ENCODE data around the gene TEX13A. TPM values are rescaled to one million over a fixed set of nuclear protein-coding genes. Genes with fewer than 3 reads are reported as not detected.
"Not testable (repeated sequence)": the region's sequence is repeated elsewhere in the genome, so short reads cannot be mapped to it uniquely, and the experiment has no call there.

Gene TEX13A
- total RNA-seq, 1 donor from 2014 or later: not detected

DNA sequence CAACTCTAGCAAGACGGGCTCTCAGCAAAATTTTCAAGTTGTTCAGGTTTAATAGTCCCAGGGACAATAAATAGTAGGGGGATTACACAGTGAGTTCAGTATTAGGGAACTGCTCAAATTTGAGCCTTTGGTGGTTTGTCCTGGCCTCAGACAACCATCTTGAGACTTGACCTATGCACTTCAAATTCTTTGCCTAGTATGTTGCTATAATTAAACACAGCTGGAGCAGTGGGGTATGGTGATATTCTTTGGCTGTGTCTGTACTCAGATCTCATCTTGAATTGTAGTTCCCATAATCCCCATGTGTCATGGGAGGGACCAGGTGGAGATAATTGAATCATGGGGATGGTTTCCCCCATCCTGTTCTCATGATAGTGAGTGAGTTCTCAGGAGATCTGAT lies 43.3 kb upstream of the TEX13A start:
- no peak overlapping the region for H3K27ac Mint-ChIP-seq (ENCODE audit: unreplicated experiment)
- no peaks in the 10 kb centered on the region for H3K9me3 Mint-ChIP-seq (ENCODE audit: unreplicated experiment)
- peaks cover 1% of the 10 kb centered on the region for H3K27me3 Mint-ChIP-seq (ENCODE audit: unreplicated experiment)
- H3K4me1 Mint-ChIP-seq (ENCODE audit: unreplicated experiment): no peaks in the 10 kb centered on the region
- TF ChIP-seq, protein P1, sequence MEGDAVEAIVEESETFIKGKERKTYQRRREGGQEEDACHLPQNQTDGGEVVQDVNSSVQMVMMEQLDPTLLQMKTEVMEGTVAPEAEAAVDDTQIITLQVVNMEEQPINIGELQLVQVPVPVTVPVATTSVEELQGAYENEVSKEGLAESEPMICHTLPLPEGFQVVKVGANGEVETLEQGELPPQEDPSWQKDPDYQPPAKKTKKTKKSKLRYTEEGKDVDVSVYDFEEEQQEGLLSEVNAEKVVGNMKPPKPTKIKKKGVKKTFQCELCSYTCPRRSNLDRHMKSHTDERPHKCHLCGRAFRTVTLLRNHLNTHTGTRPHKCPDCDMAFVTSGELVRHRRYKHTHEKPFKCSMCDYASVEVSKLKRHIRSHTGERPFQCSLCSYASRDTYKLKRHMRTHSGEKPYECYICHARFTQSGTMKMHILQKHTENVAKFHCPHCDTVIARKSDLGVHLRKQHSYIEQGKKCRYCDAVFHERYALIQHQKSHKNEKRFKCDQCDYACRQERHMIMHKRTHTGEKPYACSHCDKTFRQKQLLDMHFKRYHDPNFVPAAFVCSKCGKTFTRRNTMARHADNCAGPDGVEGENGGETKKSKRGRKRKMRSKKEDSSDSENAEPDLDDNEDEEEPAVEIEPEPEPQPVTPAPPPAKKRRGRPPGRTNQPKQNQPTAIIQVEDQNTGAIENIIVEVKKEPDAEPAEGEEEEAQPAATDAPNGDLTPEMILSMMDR (IDR thresholded peaks at IDR 0.05; ENCODE audit: unreplicated experiment): no peak
- no peaks in the 10 kb centered on the region for H3K36me3 Mint-ChIP-seq (ENCODE audit: low read depth, unreplicated experiment)
- no peak for DNase-seq (ENCODE audit: low spot score)
- H3K4me3 Mint-ChIP-seq (ENCODE audit: unreplicated experiment): no peak overlapping the region

DNA sequence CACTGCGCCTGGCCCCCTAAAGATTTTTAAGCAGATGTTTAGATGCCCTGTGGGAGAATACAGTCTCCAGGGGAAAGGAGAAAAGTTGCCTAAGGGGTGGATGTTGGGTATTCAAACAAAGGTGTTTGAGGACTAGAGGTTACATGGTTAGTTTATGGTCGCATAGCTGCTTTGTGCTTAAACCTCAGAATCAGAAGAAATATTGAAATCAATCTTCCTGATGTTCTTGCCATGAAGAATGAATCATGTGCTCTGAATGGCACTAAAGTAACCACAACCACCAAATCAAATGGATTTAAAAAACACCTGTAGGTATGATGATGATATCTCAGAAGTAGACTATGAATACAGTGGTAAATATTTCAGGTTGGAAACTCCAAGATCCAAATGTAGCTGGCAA lies 42.7 kb upstream of the TEX13A start:
- H3K4me1 Mint-ChIP-seq (ENCODE audit: unreplicated experiment): no peaks in the 10 kb centered on the region
- no peak for DNase-seq (ENCODE audit: low spot score)
- no peak overlapping the region for H3K27ac Mint-ChIP-seq (ENCODE audit: unreplicated experiment)
- peaks cover 1% of the 10 kb centered on the region for H3K27me3 Mint-ChIP-seq (ENCODE audit: unreplicated experiment)
- H3K4me3 Mint-ChIP-seq (ENCODE audit: unreplicated experiment): no peak overlapping the region
- TF ChIP-seq, protein P1 (IDR thresholded peaks at IDR 0.05; ENCODE audit: unreplicated experiment): no peak
- no peaks in the 10 kb centered on the region for H3K36me3 Mint-ChIP-seq (ENCODE audit: low read depth, unreplicated experiment)
- H3K9me3 Mint-ChIP-seq (ENCODE audit: unreplicated experiment): no peaks in the 10 kb centered on the region

DNA sequence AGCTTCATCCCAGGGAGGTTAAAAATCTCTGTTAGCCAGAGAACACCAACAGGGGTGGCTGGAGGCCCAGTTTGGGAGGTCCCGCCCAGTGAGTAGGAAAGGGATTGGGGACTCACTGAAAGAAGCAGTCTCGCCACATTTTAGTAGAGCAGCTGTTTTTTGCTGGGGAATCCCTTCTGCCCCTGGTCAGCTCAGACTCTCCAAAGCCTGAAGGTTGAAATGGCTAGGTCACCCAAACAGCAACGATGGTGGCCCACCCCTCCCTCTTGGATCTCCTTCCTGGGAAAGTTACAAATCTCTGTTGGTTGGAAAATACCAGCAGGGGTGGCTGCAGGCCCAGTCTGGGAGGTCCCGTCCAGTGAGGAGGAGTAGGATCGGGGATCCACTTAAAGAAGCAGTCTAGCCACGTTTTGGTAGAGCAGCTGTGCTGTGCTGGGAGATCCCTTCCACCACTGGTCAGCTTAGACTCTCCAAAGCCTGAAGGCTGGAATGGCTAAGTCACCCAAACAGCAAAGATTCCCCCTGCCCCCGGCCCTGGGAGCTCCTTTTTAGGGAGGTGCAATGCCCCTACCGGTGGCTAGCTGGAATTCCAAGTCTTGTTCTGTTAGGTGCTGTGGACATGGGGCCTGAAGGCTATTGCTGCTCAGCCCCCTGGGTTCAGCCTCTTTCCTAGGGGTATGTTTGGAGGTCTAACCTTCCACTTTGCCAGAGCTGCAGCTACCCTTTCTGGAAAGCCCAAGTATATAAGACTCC lies 40.0 kb upstream of the TEX13A start:
- DNase-seq (ENCODE audit: low spot score): no peak
- Mint-ChIP-seq H3K27ac (ENCODE audit: unreplicated experiment) (no peak overlapping the region), H3K4me3 (ENCODE audit: unreplicated experiment) (no peak overlapping the region), H3K36me3 (ENCODE audit: low read depth, unreplicated experiment) (no peaks in the 10 kb centered on the region), H3K27me3 (ENCODE audit: unreplicated experiment) (peaks cover 1% of the 10 kb centered on the region), H3K9me3 (ENCODE audit: unreplicated experiment) (no peaks in the 10 kb centered on the region), H3K4me1 (ENCODE audit: unreplicated experiment) (no peaks in the 10 kb centered on the region)
- TF ChIP-seq, protein P1 (IDR thresholded peaks at IDR 0.05; ENCODE audit: unreplicated experiment): no peak

DNA sequence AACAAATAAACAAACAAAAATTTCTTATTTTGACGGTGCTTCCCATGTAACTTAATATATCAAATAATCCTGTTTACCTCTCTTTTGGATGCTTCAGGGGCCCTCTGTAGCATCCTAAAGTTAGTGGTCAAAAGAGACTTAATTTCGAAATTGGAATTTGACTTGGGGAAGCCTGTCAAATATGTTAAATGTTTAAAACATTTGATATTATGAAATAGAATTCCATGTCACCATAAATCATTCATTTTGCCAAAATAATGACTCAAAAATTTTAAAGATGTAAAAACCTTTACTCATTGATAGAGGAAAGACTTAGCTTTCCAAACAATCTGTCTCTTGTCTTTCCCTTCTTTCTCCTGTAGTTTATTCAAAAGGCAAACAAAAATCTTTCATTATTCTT lies 20.6 kb upstream of the TEX13A start:
- Mint-ChIP-seq H3K9me3 (ENCODE audit: unreplicated experiment) (no peaks in the 10 kb centered on the region), H3K27me3 (ENCODE audit: unreplicated experiment) (no peaks in the 10 kb centered on the region), H3K4me3 (ENCODE audit: unreplicated experiment) (no peak overlapping the region), H3K4me1 (ENCODE audit: unreplicated experiment) (no peaks in the 10 kb centered on the region), H3K27ac (ENCODE audit: unreplicated experiment) (no peak overlapping the region), H3K36me3 (ENCODE audit: low read depth, unreplicated experiment) (no peaks in the 10 kb centered on the region)
- TF ChIP-seq, protein P1 (IDR thresholded peaks at IDR 0.05; ENCODE audit: unreplicated experiment): no peak
- DNase-seq (ENCODE audit: low spot score): no peak

DNA sequence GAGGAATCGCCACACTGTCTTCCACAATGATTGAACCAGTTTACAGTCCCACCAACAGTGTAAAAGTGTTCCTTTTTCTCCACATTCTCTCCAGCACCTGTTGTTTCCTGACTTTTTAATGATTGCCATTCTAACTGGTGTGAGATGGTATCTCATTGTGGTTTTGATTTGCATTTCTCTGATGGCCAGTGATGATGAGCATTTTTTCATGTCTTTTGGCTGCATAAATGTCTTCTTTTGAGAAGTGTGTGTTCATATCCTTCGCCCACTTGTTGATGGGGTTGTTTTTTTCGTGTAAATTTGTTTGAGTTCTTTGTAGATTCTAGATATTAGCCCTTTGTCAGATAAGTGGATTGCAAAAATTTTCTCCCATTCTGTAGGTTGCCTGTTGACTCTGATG lies 16.9 kb upstream of the TEX13A start:
- not testable (repeated sequence) for H3K4me3 Mint-ChIP-seq (ENCODE audit: unreplicated experiment)

More for the DNA sequence above, 16.9 kb upstream of the TEX13A start:
- not testable (repeated sequence) for H3K9me3 Mint-ChIP-seq (ENCODE audit: unreplicated experiment); DNase-seq (ENCODE audit: low spot score); H3K27me3 Mint-ChIP-seq (ENCODE audit: unreplicated experiment); H3K4me1 Mint-ChIP-seq (ENCODE audit: unreplicated experiment); H3K36me3 Mint-ChIP-seq (ENCODE audit: low read depth, unreplicated experiment); H3K27ac Mint-ChIP-seq (ENCODE audit: unreplicated experiment)
